ENCODE measurements around the gene ARL4A. TPM values are rescaled to one million over a fixed set of nuclear protein-coding genes. Genes with fewer than 3 reads are reported as not detected.

The ARL4A gene
- total and polyA plus RNA-seq, 9 of the 15 experiments (the other 6 are each of a cell fraction or from before 2014, with no cell fraction given), result 118 to 688 (median 172) TPM

GRCh38 chr7:12716134-12716681 lies 28.8 kb downstream of the ARL4A start (continued):
- TF ChIP-seq RREB1 (CRISPR knock-in tag; IDR thresholded peaks at IDR 0.05), result no peak
- TF ChIP-seq E2F5 (CRISPR knock-in tag; IDR thresholded peaks at IDR 0.05), result no peak
- TF ChIP-seq ZNF639 (CRISPR knock-in tag; conservative IDR thresholded peaks at IDR 0.05 in 1 of 2, IDR thresholded peaks at IDR 0.05 in 1 of 2), result 0 out of 4 replicates have a peak, but pooled peaks of 1 of the 2 experiments have one; percentile 49
- no peak for TF ChIP-seq TBP (optimal IDR thresholded peaks at IDR 0.05; ENCODE audit: low read depth, low read length)
- TF ChIP-seq TFE3 (CRISPR knock-in tag; IDR thresholded peaks at IDR 0.05), result no peak
